Measurements from ENCODE around the gene ELAVL1. TPM values are rescaled to one million over a fixed set of nuclear protein-coding genes. Genes with fewer than 3 reads are reported as not detected.

Gene ELAVL1
- total and polyA plus RNA-seq, 2 of the 13 experiments (the other 11 are each of a cell fraction or from before 2014, with no cell fraction given), result 27.9 to 38.4 TPM

GRCh38 chr19:8001995-8002849 lies 3.2 kb downstream of the ELAVL1 start (continued):
- no peak for TF ChIP-seq TRIM24 (CRISPR knock-in tag; IDR thresholded peaks at IDR 0.05)
- no peak for TF ChIP-seq THAP7 (CRISPR knock-in tag; IDR thresholded peaks at IDR 0.05)
- TF ChIP-seq ZBTB4 (CRISPR knock-in tag; IDR thresholded peaks at IDR 0.05; ENCODE audit: borderline replicate concordance), result no peak
- peak; percentile 46; the same call in 1 of the 2 replicates for TF ChIP-seq PHF8 (CRISPR knock-in tag; IDR thresholded peaks at IDR 0.05)
- TF ChIP-seq ZSCAN12 (CRISPR knock-in tag; IDR thresholded peaks at IDR 0.05), result no peak
- TF ChIP-seq UBTF (CRISPR knock-in tag; IDR thresholded peaks at IDR 0.05), result peak; percentile 70
- no peak for TF ChIP-seq HOXD1 (CRISPR knock-in tag; IDR thresholded peaks at IDR 0.05)
- peak; percentile 97 for TF ChIP-seq CTCF (CRISPR knock-in tag; IDR thresholded peaks at IDR 0.05)
- TF ChIP-seq SNAPC5 (CRISPR knock-in tag; IDR thresholded peaks at IDR 0.05; ENCODE audit: borderline replicate concordance), result no peak
- TF ChIP-seq IRF2 (CRISPR knock-in tag; IDR thresholded peaks at IDR 0.05), result peak; percentile 77; the same call in 1 of the 2 replicates
- TF ChIP-seq SATB2 (CRISPR knock-in tag; IDR thresholded peaks at IDR 0.05), result no peak
- TF ChIP-seq RCOR2 (CRISPR knock-in tag; IDR thresholded peaks at IDR 0.05), result no peak
- no peak for TF ChIP-seq BORCS8-MEF2B (CRISPR knock-in tag; IDR thresholded peaks at IDR 0.05)
- no peak for TF ChIP-seq GZF1 (CRISPR knock-in tag; IDR thresholded peaks at IDR 0.05)
- TF ChIP-seq ZNF761 (CRISPR knock-in tag; conservative IDR thresholded peaks at IDR 0.05), result no peak
- no peak for TF ChIP-seq TERF1 (CRISPR knock-in tag; IDR thresholded peaks at IDR 0.05)
- peak; percentile 77; the same call in 1 of the 2 replicates for TF ChIP-seq ZFP91 (CRISPR knock-in tag; IDR thresholded peaks at IDR 0.05; ENCODE audit: borderline replicate concordance)
